ENCODE measurements around the gene TPSAB1.

TPSAB1 gene

GRCh38 chr16:1210461-1210860 is 30.0 kb upstream of the TPSAB1 start:
- Histone ChIP-seq H2AFZ (ENCODE audit: low read depth, low read length, severe bottlenecking) (no peak overlapping the region), H3K36me3 (ENCODE audit: low read length) (no peaks in the 10 kb centered on the region), H3K9me2 (replicated peaks; ENCODE audit: insufficient read depth, low read length) (no peaks in the 10 kb centered on the region), H3K9me3 (ENCODE audit: insufficient read depth, low read length) (no peaks in the 10 kb centered on the region), H3K27ac (ENCODE audit: low read depth, low read length) (no peak overlapping the region), H3F3A (ENCODE audit: insufficient read depth) (no peaks in the 10 kb centered on the region), H3K79me2 (ENCODE audit: insufficient read depth, low read length) (no peaks in the 10 kb centered on the region), H3K4me2 (ENCODE audit: low read depth, low read length, poor library complexity, severe bottlenecking) (no peak overlapping the region), H3K27me3 (ENCODE audit: low read length) (no peaks in the 10 kb centered on the region), H4K20me1 (ENCODE audit: low read depth, low read length) (no peaks in the 10 kb centered on the region), H3K4me3 (ENCODE audit: insufficient read depth, low read length, poor library complexity, severe bottlenecking) (no peak overlapping the region), H3K9ac (ENCODE audit: low read length) (no peak overlapping the region)
- TF ChIP-seq CTCF (IDR thresholded peaks at IDR 0.05; ENCODE audit: insufficient read depth, low read length, poor library complexity, severe bottlenecking) (no peak), EZH2phosphoT487 (conservative IDR thresholded peaks at IDR 0.05; ENCODE audit: low read length) (no peak)

GRCh38 chr16:1211451-1212268 is 28.8 kb upstream of the TPSAB1 start:
- no peaks in the 10 kb centered on the region for H3K9me2 ChIP-seq (replicated peaks; ENCODE audit: insufficient read depth, low read length)
- no peaks in the 10 kb centered on the region for H3K36me3 ChIP-seq (ENCODE audit: low read length)
- TF ChIP-seq EZH2phosphoT487 (conservative IDR thresholded peaks at IDR 0.05; ENCODE audit: low read length), result no peak
- no peak for TF ChIP-seq CTCF (IDR thresholded peaks at IDR 0.05; ENCODE audit: insufficient read depth, low read length, poor library complexity, severe bottlenecking)
- H4K20me1 ChIP-seq (ENCODE audit: low read depth, low read length), result no peaks in the 10 kb centered on the region
- no peak overlapping the region for H2AFZ ChIP-seq (ENCODE audit: low read depth, low read length, severe bottlenecking)
- H3K9ac ChIP-seq (ENCODE audit: low read length), result no peak overlapping the region
- no peaks in the 10 kb centered on the region for H3K9me3 ChIP-seq (ENCODE audit: insufficient read depth, low read length)
- no peaks in the 10 kb centered on the region for H3F3A ChIP-seq (ENCODE audit: insufficient read depth)
- no peak overlapping the region for H3K27ac ChIP-seq (ENCODE audit: low read depth, low read length)
- H3K4me2 ChIP-seq (ENCODE audit: low read depth, low read length, poor library complexity, severe bottlenecking), result no peak overlapping the region
- no peak overlapping the region for H3K4me3 ChIP-seq (ENCODE audit: insufficient read depth, low read length, poor library complexity, severe bottlenecking)
- no peaks in the 10 kb centered on the region for H3K79me2 ChIP-seq (ENCODE audit: insufficient read depth, low read length)
- no peaks in the 10 kb centered on the region for H3K27me3 ChIP-seq (ENCODE audit: low read length)

- Histone ChIP-seq H3K9me2 (replicated peaks; ENCODE audit: insufficient read depth, low read length) (no peaks in the 10 kb centered on the region), H3K36me3 (ENCODE audit: low read length) (no peaks in the 10 kb centered on the region), H2AFZ (ENCODE audit: low read depth, low read length, severe bottlenecking) (no peak overlapping the region), H3K79me2 (ENCODE audit: insufficient read depth, low read length) (no peaks in the 10 kb centered on the region), H4K20me1 (ENCODE audit: low read depth, low read length) (no peaks in the 10 kb centered on the region), H3F3A (ENCODE audit: insufficient read depth) (no peaks in the 10 kb centered on the region), H3K4me2 (ENCODE audit: low read depth, low read length, poor library complexity, severe bottlenecking) (no peak overlapping the region), H3K9ac (ENCODE audit: low read length) (no peak overlapping the region), H3K27me3 (ENCODE audit: low read length) (no peaks in the 10 kb centered on the region), H3K27ac (ENCODE audit: low read depth, low read length) (no peak overlapping the region), H3K4me3 (ENCODE audit: insufficient read depth, low read length, poor library complexity, severe bottlenecking) (no peak overlapping the region), H3K9me3 (ENCODE audit: insufficient read depth, low read length) (no peaks in the 10 kb centered on the region)
- TF ChIP-seq EZH2phosphoT487 (conservative IDR thresholded peaks at IDR 0.05; ENCODE audit: low read length) (no peak), CTCF (IDR thresholded peaks at IDR 0.05; ENCODE audit: insufficient read depth, low read length, poor library complexity, severe bottlenecking) (no peak)
Observed at GRCh38 chr16:1212616-1213194, 27.8 kb upstream of the TPSAB1 start.

Data from SU-DHL-6 (cell line).